H9 (cell line): Measurements from ENCODE around the gene POMGNT2. TPM values are rescaled to one million over a fixed set of nuclear protein-coding genes. Genes with fewer than 3 reads are reported as not detected.

Experiments used
- DNase-seq: peaks from one replicate; pipeline ENCODE4 v3.0.0-alpha.2; 2017
- H2AFZ ChIP-seq: one replicate; pipeline ENCODE4 v1.6.1; 2013; ENCODE audit warnings: mild to moderate bottlenecking, low read length, control low read depth, moderate library complexity
- H2AK5ac ChIP-seq: 2 replicates; pipeline ENCODE4 v1.6.1; 2013; ENCODE audit warnings: low read length, control low read depth, mixed read lengths; ENCODE audit not compliant: insufficient read length
- H2BK120ac ChIP-seq: one replicate; pipeline ENCODE4 v1.6.1; 2013; ENCODE audit warnings: low read depth, mild to moderate bottlenecking, low read length, control low read depth, inconsistent platforms; ENCODE audit not compliant: poor library complexity, severe bottlenecking
- H2BK12ac ChIP-seq: 2 replicates; pipeline ENCODE4 v1.6.1; 2013; ENCODE audit warnings: low read length, control low read depth, mixed read lengths, low read depth; ENCODE audit not compliant: insufficient read length
- H2BK15ac ChIP-seq: 2 replicates; pipeline ENCODE4 v1.6.1; 2013; ENCODE audit warnings: low read depth, low read length, control low read depth
- H2BK20ac ChIP-seq: one replicate; pipeline ENCODE4 v1.6.1; 2013; ENCODE audit warnings: low read depth, mild to moderate bottlenecking, low read length, control low read depth, inconsistent platforms; ENCODE audit not compliant: poor library complexity, severe bottlenecking
- H2BK5ac ChIP-seq: 2 replicates; pipeline ENCODE4 v1.6.1; 2013; ENCODE audit warnings: low read length, control low read depth, mixed read lengths; ENCODE audit not compliant: insufficient read length
- H3K14ac ChIP-seq: 2 replicates; pipeline ENCODE4 v1.6.1; 2013; ENCODE audit warnings: low read length, control low read depth; ENCODE audit not compliant: insufficient read depth
- H3K18ac ChIP-seq: 2 replicates; pipeline ENCODE4 v1.6.1; 2013; ENCODE audit warnings: low read depth, mild to moderate bottlenecking, mixed read lengths, low read length, control low read depth; ENCODE audit not compliant: insufficient read length
- H3K23ac ChIP-seq: 2 replicates; pipeline ENCODE4 v1.6.1; 2013; ENCODE audit warnings: low read length, control low read depth, mixed read lengths, low read depth; ENCODE audit not compliant: insufficient read length
- H3K23me2 ChIP-seq: 2 replicates; pipeline ENCODE4 v1.6.1; 2013; ENCODE audit warnings: low read depth, mild to moderate bottlenecking, mixed read lengths, low read length, control low read depth; ENCODE audit not compliant: insufficient read length, poor library complexity, severe bottlenecking
- H3K27ac ChIP-seq: 2 replicates; pipeline ENCODE4 v1.5.1; 2013; ENCODE audit warnings: low read length, control low read depth, mixed read lengths, low read depth; ENCODE audit not compliant: insufficient read length
- H3K27me3 ChIP-seq: 2 replicates; pipeline ENCODE4 v1.6.1; 2013; ENCODE audit warnings: low read length, control low read depth, inconsistent platforms; ENCODE audit not compliant: insufficient read depth
- H3K4ac ChIP-seq: 2 replicates; pipeline ENCODE4 v1.6.1; 2013; ENCODE audit warnings: low read depth, mild to moderate bottlenecking, control low read depth, inconsistent platforms, low read length, moderate library complexity
- H3K4me1 ChIP-seq: 2 replicates; pipeline ENCODE4 v1.6.1; 2013; ENCODE audit warnings: low read length, control low read depth, inconsistent platforms; ENCODE audit not compliant: insufficient read depth
- H3K4me2 ChIP-seq: 2 replicates; pipeline ENCODE4 v1.6.1; 2013; ENCODE audit warnings: low read length, control low read depth, mixed read lengths; ENCODE audit not compliant: insufficient read length, insufficient read depth
- H3K56ac ChIP-seq: 2 replicates; pipeline ENCODE4 v1.6.1; 2013; ENCODE audit warnings: low read depth, mild to moderate bottlenecking, mixed read lengths, low read length, control low read depth; ENCODE audit not compliant: insufficient read length
- H3K79me1 ChIP-seq: 2 replicates; pipeline ENCODE4 v1.6.1; 2013; ENCODE audit warnings: low read depth, mild to moderate bottlenecking, moderate library complexity, low read length, control low read depth, inconsistent platforms; ENCODE audit not compliant: insufficient read depth, poor library complexity, severe bottlenecking
- H3K79me2 ChIP-seq: 2 replicates; pipeline ENCODE4 v1.6.1; 2013; ENCODE audit warnings: low read length, control low read depth, inconsistent platforms; ENCODE audit not compliant: insufficient read depth
- H3K9ac ChIP-seq: 2 replicates; pipeline ENCODE4 v1.6.1; 2013; ENCODE audit warnings: low read length, control low read depth, mixed read lengths; ENCODE audit not compliant: insufficient read length; ENCODE audit errors: extremely low read depth
- H3K9me3 ChIP-seq: one replicate; pipeline ENCODE4 v1.6.1; 2013; ENCODE audit warnings: low read depth, low read length, inconsistent platforms; ENCODE audit not compliant: control insufficient read depth
- H3T11ph ChIP-seq: one replicate; pipeline ENCODE4 v1.6.1; 2013; ENCODE audit warnings: mild to moderate bottlenecking, low read length, control low read depth, inconsistent platforms
- H4K20me1 ChIP-seq: one replicate; pipeline ENCODE4 v1.6.1; 2013; ENCODE audit not compliant: control insufficient read depth, insufficient read length, insufficient read depth
- H4K5ac ChIP-seq: 2 replicates; pipeline ENCODE4 v1.6.1; 2013; ENCODE audit warnings: low read depth, mild to moderate bottlenecking, mixed read lengths, low read length, control low read depth; ENCODE audit not compliant: insufficient read length
- H4K8ac ChIP-seq: replicated peaks from 2 replicates; pipeline ENCODE4 v1.6.1; 2013; ENCODE audit warnings: low read length, control low read depth, mixed read lengths, low read depth; ENCODE audit not compliant: insufficient read length
- H4K91ac ChIP-seq: 2 replicates; pipeline ENCODE4 v1.6.1; 2013; ENCODE audit warnings: low read depth, mild to moderate bottlenecking, moderate library complexity, mixed read lengths, low read length, control low read depth; ENCODE audit not compliant: insufficient read length
- H3K27ac Mint-ChIP-seq, 3 experiments: 2 replicates in 2 of 3; 3 replicates in 1 of 3; pipeline ENCODE4 v1.8.0; 2020 to 2021; ENCODE audit warnings: mixed read lengths in 3 of 3, mild to moderate bottlenecking in 1 of 3, moderate library complexity in 1 of 3
- H3K27me3 Mint-ChIP-seq: 2 replicates; pipeline ENCODE4 v1.8.0; 2021; ENCODE audit warnings: low read depth, mild to moderate bottlenecking, moderate library complexity, mixed read lengths
- H3K36me3 Mint-ChIP-seq, 3 experiments: 2 replicates in 2 of 3; 3 replicates in 1 of 3; pipeline ENCODE4 v1.8.0; 2020 to 2021; ENCODE audit warnings: low read depth in 3 of 3, mixed read lengths in 3 of 3; ENCODE audit not compliant: insufficient read depth in 1 of 3
- H3K4me1 Mint-ChIP-seq, 2 experiments: 2 replicates each; pipeline ENCODE4 v1.8.0; 2020; ENCODE audit warnings: mixed read lengths in 2 of 2
- H3K4me3 Mint-ChIP-seq, 2 experiments: 2 replicates in 1 of 2; 3 replicates in 1 of 2; pipeline ENCODE4 v1.8.0; 2020 to 2021; ENCODE audit warnings: mild to moderate bottlenecking in 2 of 2, mixed read lengths in 2 of 2, moderate library complexity in 1 of 2
- H3K9me3 Mint-ChIP-seq, 2 experiments: 2 replicates in 1 of 2; 3 replicates in 1 of 2; pipeline ENCODE4 v1.8.0; 2020; ENCODE audit warnings: mild to moderate bottlenecking in 2 of 2, mixed read lengths in 2 of 2, moderate library complexity in 1 of 2
- CTCF ChIP-seq: fragments of 200-600 bp; sonication (generic); conservative IDR thresholded peaks from 3 replicates; pipeline ENCODE4 v1.8.0; 2021; ENCODE audit warnings: antibody characterized with exemption, mild to moderate bottlenecking
- WGBS: extraction: QIAGEN DNeasy Blood & Tissue Kit; methylation state at CpG from one replicate; pipeline ENCODE4 v1.1.7; 2013; ENCODE audit warnings: missing lambda C conversion rate, low lambda C conversion rate, mixed read lengths; ENCODE audit not compliant: insufficient read length; ENCODE audit errors: extremely low coverage; 5-methylcytosine and 5-hydroxymethylcytosine counted together
- total RNA-seq: library from RNA; stranded (reverse); gene quantifications from 2 replicates; pipeline ENCODE4 v1.2.1, GENCODE V29; 2021

Gene POMGNT2
- total RNA-seq, 1 experiment from 2014 or later: 14.0 TPM

- no peak overlapping the region for H3K4ac ChIP-seq
- no peak overlapping the region for H2BK12ac ChIP-seq
- H3K79me1 ChIP-seq: no peaks in the 10 kb centered on the region
- H2BK20ac ChIP-seq: no peak overlapping the region
- H3K27me3 Mint-ChIP-seq: no peaks in the 10 kb centered on the region; the same call in 1 of the 2 replicates
- H3K9ac ChIP-seq: no peak overlapping the region
- DNase-seq: no peak
- H3K9me3 Mint-ChIP-seq: peaks cover 24 to 31% of the 10 kb centered on the region in 2 experiments
- no peak overlapping the region for H4K91ac ChIP-seq
- H4K20me1 ChIP-seq: no peaks in the 10 kb centered on the region
- no peak overlapping the region for H3K23ac ChIP-seq
- H3K4me3 Mint-ChIP-seq: no peak overlapping the region
- H3K18ac ChIP-seq: no peak overlapping the region
- no peak overlapping the region for H2AK5ac ChIP-seq
- H3K56ac ChIP-seq: no peak overlapping the region
- no peaks in the 10 kb centered on the region for H3K27me3 ChIP-seq
- H3K36me3 Mint-ChIP-seq: peaks cover 45 to 57% (median 57%) of the 10 kb centered on the region in 3 experiments
- H4K8ac ChIP-seq: no peak overlapping the region
- H3K4me1 Mint-ChIP-seq: no peaks in the 10 kb centered on the region
- H2BK5ac ChIP-seq: no peak overlapping the region
- H2AFZ ChIP-seq: no peak overlapping the region
- peaks cover 16% of the 10 kb centered on the region for H3K9me3 ChIP-seq
- H3K79me2 ChIP-seq: no peaks in the 10 kb centered on the region
- H3K4me2 ChIP-seq: no peak overlapping the region
- no peaks in the 10 kb centered on the region for H3K23me2 ChIP-seq
- no peak overlapping the region for H2BK15ac ChIP-seq
- no peaks in the 10 kb centered on the region for H3K4me1 ChIP-seq
- no CpG with 5 or more reads among the region's 31 CpGs for WGBS
- H3T11ph ChIP-seq: no peak overlapping the region
- H2BK120ac ChIP-seq: no peak overlapping the region
- no peak overlapping the region for H3K14ac ChIP-seq
- H3K27ac Mint-ChIP-seq: peak overlapping the region in 1 of 3 experiments; percentile 80; a peak in 1 of 7 replicates
- H4K5ac ChIP-seq: no peak overlapping the region
- TF ChIP-seq CTCF: no peak
- H3K27ac ChIP-seq: no peak overlapping the region
Measured at GRCh38 chr3:43079536-43080332, 26.1 kb downstream of the POMGNT2 start.
